Fibroblast of peridontal ligament (primary cell): ENCODE measurements around the gene ABCA4.

Experiments
- DNase-seq: peaks from one replicate; pipeline ENCODE4 v3.0.0-alpha.2; 2010; ENCODE audit errors: extremely low read depth

Gene ABCA4

GRCh38 chr1:94122201-94122970, 1.4 kb upstream of the ABCA4 start:
- DNase-seq: no peak

- DNase-seq: no peak
Observed at GRCh38 chr1:94121411-94121821, 468 bp upstream of the ABCA4 start.

- DNase-seq: no peak
Observed at GRCh38 chr1:94120570-94120901, 412 bp downstream of the ABCA4 start.

- no peak for DNase-seq
Observed at GRCh38 chr1:94119796-94120569, 965 bp downstream of the ABCA4 start.

GRCh38 chr1:94119306-94119705, 1.6 kb downstream of the ABCA4 start:
- DNase-seq: no peak

GRCh38 chr1:94118471-94118870, 2.5 kb downstream of the ABCA4 start:
- DNase-seq: no peak

GRCh38 chr1:94118013-94118412, 2.9 kb downstream of the ABCA4 start:
- DNase-seq: peak; percentile 8

GRCh38 chr1:94117259-94117851, 3.6 kb downstream of the ABCA4 start:
- DNase-seq: no peak

GRCh38 chr1:94115900-94116436, 5.0 kb downstream of the ABCA4 start:
- DNase-seq: peak; percentile 71

GRCh38 chr1:94115254-94115899, 5.6 kb downstream of the ABCA4 start:
- no peak for DNase-seq

- peak; percentile 57 for DNase-seq
Observed at GRCh38 chr1:94113589-94114226, 7.2 kb downstream of the ABCA4 start.

- no peak for DNase-seq
Observed at GRCh38 chr1:94111879-94112278, 9.1 kb downstream of the ABCA4 start.

- no peak for DNase-seq
Observed at GRCh38 chr1:94110946-94111740, 9.8 kb downstream of the ABCA4 start.

GRCh38 chr1:94110021-94110761, 10.8 kb downstream of the ABCA4 start:
- DNase-seq: no peak

- no peak for DNase-seq
Observed at GRCh38 chr1:94109478-94109877, 11.5 kb downstream of the ABCA4 start.

GRCh38 chr1:94107141-94107540, 13.8 kb downstream of the ABCA4 start:
- DNase-seq: no peak

GRCh38 chr1:94106716-94107115, 14.2 kb downstream of the ABCA4 start:
- no peak for DNase-seq

- no peak for DNase-seq
Observed at GRCh38 chr1:94105957-94106529, 14.9 kb downstream of the ABCA4 start.

- no peak for DNase-seq
Observed at GRCh38 chr1:94105581-94105952, 15.4 kb downstream of the ABCA4 start.
